NCI-H1436 (cell line): Measurements from ENCODE around the gene NRTN.
A peak's percentile ranks its signal among the peaks of the same experiment; 100 is the strongest.

Source experiments
- DNase-seq: peaks from one replicate; lab custom pipeline; 2025; lab: John Stamatoyannopoulos, UW

Gene NRTN

DNA sequence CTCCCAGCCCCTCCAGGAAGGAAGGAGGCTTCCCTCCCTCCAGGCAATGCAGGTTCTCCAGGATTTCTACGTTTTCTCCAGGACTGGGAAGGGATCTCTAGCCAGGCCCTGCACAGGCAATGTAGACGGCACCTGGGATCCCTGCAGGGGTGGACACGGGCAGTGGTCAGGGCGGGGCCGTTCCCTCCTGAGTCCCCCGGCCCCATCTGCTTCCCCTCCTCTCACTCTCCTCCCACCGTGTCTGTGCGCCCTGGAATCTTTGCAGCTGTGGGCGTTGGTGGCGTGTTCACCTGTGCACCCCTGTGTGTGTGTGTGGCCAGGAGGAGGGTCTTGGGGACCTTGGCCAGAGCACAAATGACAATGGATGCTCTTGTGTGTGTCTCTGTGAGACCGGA, 10.0 kb downstream of the NRTN start:
- no peak for DNase-seq

DNA sequence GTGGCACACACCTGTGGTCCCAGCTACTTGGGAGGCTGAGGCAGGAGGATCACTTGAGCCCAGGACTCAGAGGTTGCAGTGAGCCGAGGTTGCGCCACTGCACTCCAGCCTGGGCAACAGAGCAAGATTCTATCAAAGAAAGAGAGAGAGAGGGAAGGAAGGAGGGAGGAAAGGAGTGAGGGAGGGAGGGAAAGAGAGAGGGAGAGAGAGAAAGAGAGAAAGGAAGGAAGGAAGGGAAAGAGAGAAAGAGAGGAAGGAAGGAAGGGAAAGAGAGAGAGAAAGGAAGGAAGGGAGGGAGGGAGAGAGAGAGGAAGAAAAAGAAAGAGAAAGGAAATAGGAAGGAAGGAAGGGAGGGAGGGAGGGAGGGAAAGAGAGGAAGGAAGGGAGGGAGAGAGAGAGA, 12.4 kb downstream of the NRTN start:
- no peak for DNase-seq

DNA sequence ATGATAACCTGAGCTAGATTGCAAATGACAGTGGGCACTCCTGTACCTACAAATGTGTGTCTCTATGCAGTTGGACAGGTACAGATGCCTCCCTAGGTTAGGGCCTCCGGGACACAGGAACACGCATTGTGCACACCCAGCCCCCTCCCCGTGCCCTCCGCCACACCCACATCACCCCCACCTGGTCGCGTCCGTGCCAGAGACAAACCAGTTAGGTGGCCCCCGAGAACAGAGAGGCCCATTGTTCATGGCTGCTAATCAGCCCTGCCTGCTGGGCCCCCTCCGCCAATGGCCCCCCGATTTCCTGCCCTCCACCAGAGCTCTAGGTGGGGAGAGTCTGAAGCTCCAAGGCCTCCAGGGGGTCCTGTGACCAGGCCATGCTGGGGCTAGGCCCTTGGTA, 13.7 kb downstream of the NRTN start:
- DNase-seq = no peak

DNA sequence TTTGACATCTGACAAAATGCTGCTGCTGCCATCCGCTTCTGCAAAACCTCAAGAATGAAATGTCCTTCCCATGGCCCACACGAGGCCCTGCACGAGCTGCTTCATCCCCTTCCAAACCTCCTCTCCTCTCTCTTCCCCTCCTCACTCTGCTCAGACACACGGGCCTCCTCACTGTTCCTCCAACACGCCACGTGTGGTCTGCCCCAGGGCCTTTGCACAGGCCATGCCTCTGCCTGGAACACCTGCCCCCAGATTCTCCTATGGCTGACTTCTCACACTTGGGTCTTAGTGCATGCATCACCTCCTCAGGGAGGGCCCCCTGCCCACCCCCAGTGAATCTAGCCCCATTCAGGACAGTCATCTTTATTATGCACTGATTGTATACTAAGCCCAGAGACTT, 15.9 kb downstream of the NRTN start:
- DNase-seq = no peak

DNA sequence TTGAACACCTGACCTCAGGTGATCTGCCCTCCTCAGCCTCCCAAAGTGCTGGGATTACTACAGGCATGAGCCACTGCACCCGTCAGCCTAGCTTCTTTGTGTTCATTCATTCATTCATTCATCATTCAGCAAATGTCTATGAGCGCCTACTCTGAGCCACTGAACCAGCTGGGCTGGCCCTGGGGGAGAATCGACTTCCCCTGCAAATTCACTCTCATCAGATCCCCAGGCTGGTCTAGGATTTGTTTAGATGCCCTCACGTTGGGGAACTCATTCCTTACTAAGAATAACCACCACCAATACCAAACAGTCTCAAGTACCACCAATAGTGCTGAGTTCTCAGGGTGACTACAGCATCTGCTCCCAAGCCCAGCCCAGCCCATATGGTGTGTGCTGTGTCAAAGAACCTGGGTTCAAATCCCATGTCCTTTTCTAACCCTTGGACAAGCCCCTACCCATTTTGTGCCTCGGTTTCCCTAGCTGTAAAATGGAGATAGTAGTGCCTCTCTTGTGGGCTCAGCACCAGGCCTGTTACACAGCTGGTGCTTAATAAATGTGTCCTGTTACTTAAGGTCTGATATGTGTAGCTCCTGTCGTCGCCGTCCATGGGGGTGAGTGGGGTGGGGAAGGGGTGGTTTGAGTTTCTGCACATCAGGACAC, 16.8 kb downstream of the NRTN start:
- no peak for DNase-seq

DNA sequence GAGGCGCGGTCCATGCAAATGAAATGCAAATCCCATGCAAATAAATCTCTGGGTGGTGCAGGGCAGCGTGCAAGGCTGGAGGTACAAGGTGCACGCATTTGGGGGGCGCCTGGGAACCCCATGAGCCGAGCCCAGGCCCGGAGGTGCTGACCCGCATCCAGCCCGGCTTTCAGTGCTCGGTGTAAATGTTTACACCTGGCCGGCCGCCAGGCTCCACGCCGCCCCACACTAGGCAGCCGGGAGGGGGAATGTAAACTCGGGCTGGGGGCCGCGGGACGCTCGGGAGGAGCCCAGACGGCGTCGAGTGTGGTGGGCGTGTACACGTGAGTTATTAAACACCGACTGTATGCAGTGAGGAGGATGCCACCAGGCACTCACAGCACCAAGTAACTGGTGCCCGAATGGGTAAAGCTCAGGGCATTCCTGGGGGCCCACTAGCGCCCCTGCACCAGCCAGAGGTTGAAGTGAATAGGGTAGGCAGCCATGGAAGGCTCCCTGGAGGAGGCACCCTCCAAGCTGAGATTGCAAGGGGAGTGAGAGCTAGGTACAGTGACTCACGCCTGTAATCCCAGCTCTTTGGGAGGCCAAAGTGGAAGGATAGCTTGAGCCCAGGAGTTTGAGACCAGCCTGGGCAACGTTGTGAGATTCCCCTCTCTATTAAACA, 17.4 kb downstream of the NRTN start:
- no peak for DNase-seq

DNA sequence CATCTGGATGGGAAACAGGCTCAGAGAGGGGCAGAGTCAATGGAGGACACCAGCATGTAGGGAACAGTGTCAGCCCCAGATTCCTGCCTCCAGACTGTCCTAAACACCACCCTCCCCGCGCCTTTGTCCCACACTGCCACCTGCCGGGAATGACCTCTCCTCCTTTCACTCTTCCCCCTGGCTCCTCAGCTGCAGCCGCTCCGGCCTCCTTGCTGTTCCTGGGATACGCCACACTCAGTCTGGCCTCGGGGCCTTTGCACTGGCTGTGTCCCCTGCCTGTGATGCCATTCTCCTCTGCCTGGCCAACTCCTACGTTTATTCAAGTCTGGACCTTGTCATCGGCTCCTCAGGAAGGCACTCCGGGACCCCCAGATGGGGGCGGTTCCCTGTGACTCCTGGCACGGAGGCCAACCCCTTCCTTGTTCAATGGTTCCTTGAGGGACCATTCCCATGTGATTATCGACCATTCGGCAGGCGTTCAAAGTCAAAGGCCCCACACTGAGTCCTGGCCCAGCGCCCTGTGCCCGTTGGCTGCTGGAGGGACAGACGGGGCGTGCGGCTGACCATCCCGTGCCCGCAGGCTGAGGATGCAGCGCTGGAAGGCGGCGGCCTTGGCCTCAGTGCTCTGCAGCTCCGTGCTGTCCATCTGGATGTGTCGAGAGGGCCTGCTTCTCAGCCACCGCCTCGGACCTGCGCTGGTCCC, 18.9 kb downstream of the NRTN start:
- no peak for DNase-seq

DNA sequence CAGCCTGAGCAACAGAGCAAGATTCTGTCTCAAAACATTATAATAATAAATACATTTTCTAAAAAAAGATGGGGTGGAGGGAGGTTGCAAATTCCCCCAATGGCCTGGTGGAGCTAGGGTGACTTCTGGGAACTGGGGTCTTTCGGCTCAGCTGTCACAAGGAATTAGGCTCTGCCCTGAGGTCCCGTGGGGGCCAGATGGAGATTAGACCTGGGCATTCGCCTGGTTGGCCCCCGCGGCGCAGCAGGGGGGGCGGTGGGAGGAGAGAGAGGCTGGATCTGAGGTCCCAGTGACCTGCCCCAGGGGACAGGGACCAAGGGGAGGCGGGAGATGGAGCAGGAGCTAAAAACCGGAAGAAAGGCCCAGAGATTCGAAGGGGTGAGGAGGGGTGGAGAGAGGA, 19.9 kb downstream of the NRTN start:
- no peak for DNase-seq

DNA sequence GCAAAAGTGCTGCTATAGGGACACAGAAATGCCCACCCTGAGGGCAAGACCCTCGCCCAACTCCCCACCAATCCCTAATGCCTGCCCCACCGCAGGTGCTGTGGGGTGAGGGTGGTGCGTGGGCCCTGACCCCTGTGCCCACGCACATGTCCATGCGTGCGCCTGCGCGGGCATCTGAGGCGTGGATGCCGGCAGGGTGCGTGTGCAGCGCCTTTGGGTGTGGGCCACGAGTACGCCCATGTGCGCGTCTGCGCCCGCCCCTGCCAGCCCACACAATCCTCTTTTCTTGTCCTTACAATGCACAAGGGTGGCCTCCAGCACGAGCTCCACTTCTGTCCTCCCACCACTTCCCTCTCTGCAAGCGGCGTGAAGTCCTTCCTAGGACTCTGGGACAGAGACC, 20.3 kb downstream of the NRTN start:
- DNase-seq = no peak

DNA sequence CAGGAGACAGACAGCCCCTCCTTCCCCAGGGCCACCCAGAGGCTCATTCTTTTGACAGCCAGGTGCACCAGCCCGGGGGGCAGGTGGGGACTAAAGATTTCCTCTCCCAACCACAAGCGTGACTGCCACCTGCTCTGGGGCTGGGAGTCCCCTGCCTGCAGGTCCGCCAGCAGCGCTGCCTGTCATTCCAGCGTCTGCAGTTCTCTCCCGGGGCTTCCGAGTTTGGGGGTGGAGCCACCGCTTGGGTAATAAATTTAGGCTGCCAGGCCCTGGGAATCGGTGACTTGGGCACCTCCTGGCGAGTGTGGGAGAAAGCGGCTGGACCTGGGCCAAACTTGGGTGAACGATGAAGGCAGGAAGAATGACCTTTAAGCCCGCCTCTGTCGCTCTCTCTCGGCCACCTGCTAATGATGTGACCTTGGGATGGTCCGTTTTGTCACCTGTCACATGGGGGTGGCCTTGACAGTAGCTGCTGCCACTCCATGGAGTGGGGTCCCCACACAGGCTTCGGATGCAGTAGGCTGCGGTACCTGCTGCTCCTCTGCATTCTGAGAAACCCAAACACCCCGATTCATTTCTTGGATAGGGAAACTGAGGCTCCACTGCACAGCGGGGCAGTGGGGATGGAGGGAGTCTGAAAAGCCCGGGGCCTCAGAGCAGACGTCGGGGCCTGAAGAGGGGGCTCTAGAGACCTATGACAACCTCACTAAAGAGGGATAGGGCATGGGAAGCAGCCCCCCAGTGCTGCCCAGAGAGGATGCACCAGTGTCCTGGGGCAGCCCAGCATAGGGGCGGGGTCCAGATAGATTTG, 21.9 kb downstream of the NRTN start:
- DNase-seq = peak; percentile 96

DNA sequence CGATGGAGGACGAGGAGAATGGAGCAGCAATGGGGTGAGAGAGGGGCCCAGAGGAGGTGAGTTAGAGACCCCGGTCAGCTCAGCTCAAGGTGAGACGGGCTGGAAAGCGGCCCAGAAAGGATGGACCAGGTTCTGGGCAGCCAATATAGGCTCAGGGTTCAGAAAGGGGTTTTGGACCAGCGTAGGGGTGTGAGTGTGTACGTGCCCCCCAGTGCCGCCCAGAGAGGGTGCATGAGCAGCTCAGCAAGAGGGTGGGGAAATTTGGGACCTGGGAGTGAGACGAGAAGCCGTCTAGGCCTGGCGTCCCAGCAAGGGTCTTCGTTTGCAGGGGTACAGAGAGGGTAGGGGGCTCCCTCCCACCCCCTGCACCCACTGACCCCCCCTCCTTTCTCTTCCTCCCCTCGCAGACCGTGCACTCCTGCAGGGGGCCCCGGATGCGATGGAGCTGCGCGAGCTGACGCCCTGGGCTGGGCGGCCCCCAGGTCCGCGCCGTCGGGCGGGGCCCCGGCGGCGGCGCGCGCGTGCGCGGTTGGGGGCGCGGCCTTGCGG, 22.5 kb downstream of the NRTN start:
- no peak for DNase-seq

DNA sequence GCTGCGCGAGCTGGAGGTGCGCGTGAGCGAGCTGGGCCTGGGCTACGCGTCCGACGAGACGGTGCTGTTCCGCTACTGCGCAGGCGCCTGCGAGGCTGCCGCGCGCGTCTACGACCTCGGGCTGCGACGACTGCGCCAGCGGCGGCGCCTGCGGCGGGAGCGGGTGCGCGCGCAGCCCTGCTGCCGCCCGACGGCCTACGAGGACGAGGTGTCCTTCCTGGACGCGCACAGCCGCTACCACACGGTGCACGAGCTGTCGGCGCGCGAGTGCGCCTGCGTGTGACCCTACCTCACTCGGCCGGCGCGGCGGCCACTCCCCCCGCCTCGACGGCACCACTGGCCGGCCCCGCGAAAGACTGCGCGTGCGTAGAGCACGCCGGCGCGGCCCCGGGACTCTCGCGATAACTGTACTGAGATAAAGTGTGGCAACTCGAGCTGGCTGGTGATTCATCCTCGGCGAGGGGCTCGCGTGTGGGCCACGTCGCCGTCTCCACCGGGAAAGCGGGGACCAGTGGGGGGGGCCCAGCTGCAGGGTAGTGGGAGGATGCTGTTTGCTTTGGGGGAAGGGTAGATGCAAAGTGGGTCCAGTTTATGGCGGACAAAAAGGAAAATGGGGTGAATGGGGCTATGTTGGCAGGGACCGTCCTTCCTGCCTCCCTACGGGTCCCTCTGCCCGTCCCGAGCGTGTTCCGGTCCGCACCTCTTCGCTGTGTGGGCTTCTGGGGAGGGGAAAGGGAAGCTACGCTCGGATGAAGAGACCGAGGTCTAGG, 23.2 kb downstream of the NRTN start:
- DNase-seq = peak; percentile 92

DNA sequence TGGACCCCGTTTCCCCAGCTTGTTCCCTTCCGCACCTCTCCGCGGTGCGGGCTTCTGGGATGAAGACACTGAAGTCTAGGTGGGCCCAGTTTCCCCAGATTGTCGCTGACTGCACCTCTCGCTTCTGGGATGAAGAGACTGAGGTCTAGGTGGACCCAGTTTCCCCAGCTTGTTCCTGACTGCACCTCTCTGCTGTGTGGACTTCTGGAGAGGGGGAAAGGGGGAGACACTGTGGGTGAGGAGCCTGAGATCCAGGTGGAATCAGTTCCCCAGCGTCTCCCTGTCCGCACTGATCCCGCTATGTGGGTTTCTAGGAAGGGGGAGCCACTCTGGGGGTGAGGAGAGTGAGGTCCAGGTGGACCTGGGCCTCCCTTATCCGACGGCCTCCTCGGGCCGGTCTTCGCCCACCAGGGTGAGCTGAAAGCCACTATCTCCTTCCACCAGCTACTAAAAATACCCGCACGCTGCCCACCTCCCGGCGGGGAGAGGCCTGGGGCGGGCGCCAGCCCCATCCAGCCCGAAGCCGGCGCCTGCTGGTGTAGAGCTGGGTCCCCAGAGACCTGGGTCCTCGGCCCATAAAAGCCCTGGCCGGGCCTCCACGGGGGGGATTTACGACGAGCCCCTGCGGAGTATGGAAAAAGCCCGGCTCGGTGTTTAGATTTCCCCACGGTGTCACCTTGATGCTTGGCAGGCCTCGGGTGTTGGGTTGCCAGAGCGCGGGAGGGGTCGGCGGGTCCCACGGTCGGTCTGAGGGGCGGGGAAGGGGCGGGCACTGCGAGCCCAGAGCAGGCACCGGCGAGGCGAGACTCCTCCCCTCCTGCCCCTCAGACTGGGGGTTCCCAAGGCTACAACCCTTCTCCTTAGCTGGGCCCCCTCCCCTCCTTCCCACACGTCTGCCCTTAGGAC, 24.0 kb downstream of the NRTN start:
- peak; percentile 80 for DNase-seq

DNA sequence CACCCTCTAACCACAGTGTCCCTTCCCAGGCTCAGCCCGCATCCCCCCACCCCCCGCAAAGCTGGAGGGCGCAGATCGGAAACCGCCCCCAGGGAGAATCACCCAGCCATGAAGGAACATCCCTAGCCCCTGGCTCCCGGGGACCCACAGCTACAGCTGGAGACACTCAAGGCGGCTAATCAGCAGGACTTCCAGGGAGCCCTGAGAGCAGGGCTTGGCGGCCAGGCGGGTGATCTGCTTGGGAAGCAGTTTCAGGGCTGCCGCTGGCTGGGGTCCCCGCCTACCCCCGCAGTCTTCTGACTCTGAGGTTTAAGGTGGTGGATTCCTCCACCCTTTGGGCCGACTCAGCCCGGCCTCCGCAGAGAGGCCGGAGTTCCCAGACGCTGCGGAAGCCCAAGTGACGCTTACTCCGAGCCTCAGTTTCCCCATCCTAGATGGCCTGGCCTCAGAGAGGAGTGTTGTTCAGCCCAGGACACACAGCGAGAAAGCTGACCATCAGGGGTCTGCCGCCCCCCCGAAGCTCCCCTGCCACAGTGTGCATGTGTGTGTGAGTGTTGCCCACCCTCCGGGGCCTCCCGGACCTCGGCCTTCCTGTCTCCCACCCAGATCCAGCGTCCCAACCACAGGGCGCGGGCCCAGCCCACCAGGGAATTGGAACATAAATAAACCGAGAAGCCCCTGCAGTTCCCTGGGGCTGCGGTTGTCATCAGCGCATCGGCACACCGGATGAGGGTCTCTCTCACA, 24.9 kb downstream of the NRTN start:
- DNase-seq = no peak

DNA sequence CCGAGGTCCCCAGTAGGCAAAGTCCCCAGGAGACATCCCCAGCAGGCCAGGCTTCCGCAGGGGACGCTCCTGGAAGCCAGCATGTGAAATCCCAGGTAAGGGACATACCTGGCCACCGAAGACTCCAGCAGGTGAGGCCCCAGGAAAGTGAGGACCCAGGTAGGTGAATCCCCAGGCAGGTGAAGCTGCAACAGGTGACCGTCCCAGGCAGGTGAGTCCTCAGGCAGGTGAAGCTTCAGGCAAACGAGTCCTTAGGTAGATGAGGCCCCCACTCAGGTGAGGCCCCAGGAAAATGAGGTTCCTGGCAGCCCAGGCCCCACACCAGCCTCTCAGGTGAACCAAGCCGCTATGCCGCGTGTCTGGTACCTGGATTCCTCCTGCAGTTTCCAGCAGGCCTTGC, 26.3 kb downstream of the NRTN start:
- DNase-seq = no peak

DNA sequence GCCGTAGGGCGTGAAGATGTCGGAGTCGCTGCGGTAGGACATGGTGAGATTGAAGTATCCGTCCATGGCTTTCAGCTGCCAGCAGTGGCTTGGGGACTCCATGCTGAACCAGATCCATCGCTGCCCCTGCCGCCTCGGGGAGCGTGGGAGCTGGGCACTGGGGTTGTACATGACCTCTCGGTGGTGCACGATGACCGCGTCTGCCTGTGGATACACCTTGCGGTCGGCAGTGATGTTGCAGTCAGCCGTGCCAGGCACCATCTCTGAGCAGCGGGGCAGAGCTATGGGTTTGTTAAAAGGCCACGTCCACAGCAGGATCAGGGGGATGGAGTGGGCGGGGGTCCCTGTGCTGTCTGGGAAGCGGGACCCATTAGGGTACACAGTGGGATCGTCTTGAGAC, 27.2 kb downstream of the NRTN start:
- no peak for DNase-seq

DNA sequence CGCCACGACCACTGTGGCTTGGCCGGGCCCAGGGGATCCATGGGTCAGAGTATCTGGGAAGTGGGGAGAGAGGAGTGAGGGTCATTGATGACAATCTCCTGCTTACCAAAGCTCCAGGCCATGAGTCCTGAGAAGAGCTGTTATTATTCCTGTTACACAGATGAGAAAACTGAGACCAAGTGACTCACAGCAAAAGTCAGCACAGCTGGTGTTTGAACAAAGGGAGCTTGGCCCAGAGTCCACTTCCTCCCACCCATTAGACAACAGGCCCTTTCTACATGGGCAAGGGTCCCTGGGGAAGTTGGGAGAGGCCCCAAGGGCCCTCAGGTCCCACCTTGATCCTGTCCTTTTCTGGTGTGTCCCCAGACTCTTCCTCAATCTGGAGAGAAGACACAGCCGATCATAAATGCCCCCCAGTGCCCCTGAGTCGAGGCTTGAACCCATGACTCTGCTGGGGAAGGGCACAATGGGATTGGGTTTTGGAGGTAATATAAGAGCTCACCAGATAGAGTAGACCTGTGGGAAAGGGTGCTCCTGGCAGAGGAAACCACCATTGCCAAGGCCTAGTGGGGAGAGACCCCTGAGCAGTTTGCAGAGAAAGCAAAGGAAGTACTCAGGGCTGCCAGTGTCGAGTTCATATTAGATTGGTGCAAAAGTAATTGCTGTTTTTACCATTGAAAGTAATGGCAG, 27.8 kb downstream of the NRTN start:
- DNase-seq = no peak

DNA sequence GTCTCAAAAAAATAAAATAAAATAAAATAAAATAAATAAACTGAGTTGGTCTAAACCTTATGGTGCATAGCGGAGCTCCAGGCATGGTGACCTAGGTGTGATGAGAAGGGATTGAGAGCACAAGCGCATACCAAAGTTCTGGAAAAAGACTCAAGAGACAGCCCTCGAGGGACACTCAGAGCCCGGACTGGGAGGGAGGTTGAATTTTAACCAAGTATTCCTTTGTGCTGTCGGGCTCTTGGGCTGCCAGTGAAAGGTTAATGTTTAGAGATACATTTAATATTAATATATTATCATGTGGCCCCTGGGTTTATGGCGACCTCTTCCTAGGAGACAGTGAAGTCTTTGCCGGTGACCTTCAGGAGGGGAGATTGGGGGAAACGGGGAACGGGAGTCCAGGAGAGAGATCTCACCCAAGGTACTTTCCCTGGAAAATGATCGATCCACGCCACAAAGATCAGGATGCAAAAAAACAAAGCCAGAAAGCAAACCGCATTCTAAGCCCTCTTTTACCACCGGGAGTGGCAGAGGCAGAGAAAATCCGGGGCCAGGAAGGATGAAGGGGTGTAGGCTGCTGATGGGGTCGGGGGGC, 33.0 kb downstream of the NRTN start:
- no peak for DNase-seq
